Activated CD8-positive, alpha-beta T cell treated with anti-CD3 and anti-CD28 coated beads for 36 hours (primary cell): ENCODE measurements around the gene PCDH15. TPM values are rescaled to one million over a fixed set of nuclear protein-coding genes. Genes with fewer than 3 reads are reported as not detected.

Experiments used
- ATAC-seq: fragments of 200-7000 bp; cut with Tn5 transposase; one replicate; pipeline ENCODE4 v1.10.0; 2021; ENCODE audit warnings: mild to moderate bottlenecking, moderate library complexity
- CTCF ChIA-PET: fragments of 350-600 bp; sonication (Branson Sonifier 250); formaldehyde crosslinking; loops from one replicate; lab custom pipeline; 2021; ENCODE audit warnings: antibody characterized with exemption; lab: Charles Lee
- POLR2A ChIA-PET: fragments of 350-600 bp; sonication (Branson Sonifier 250); formaldehyde crosslinking; loops from one replicate; lab custom pipeline; 2021; ENCODE audit warnings: antibody characterized with exemption; lab: Charles Lee
- DNase-seq: peaks from one replicate; pipeline ENCODE4 v3.0.0-alpha.2; 2020
- H3K27ac Mint-ChIP-seq: one replicate; pipeline ENCODE4 v1.8.0; 2021; ENCODE audit warnings: mild to moderate bottlenecking, mixed read lengths
- H3K27me3 Mint-ChIP-seq: one replicate; pipeline ENCODE4 v1.8.0; 2021; ENCODE audit warnings: mixed read lengths
- H3K36me3 Mint-ChIP-seq: one replicate; pipeline ENCODE4 v1.8.0; 2021; ENCODE audit warnings: low read depth, mixed read lengths
- H3K4me1 Mint-ChIP-seq: one replicate; pipeline ENCODE4 v1.8.0; 2021; ENCODE audit warnings: low read depth, mixed read lengths
- H3K4me3 Mint-ChIP-seq: one replicate; pipeline ENCODE4 v1.8.0; 2021; ENCODE audit warnings: mild to moderate bottlenecking, moderate library complexity, mixed read lengths
- H3K9me3 Mint-ChIP-seq: one replicate; pipeline ENCODE4 v1.8.0; 2021; ENCODE audit warnings: mixed read lengths
- CTCF ChIP-seq: fragments of 200-600 bp; IDR thresholded peaks from one replicate; pipeline ENCODE4 v1.8.0; 2022; ENCODE audit warnings: antibody characterized with exemption, mild to moderate bottlenecking
- intact Hi-C: fragments of 100-400 bp; cut with micrococcal nuclease; formaldehyde crosslinking; loops from one replicate; pipeline ENCODE4 v1.10.0; 2022
- total RNA-seq, 2 experiments: library from RNA; stranded (reverse); gene quantifications; one replicate each; pipeline ENCODE4 v1.2.3, GENCODE V29; 2021

PCDH15 gene
- total RNA-seq, 2 experiments from 2014 or later: not detected

- CTCF ChIA-PET: interaction anchor here (0.6 kb wide), 1 partner anchor 38 kb away, joined by 3 read pairs; no protein-coding TSS in a partner anchor
- H3K36me3 Mint-ChIP-seq: no peaks in the 10 kb centered on the region
- POLR2A ChIA-PET: no interaction called here
Observed at GRCh38 chr10:53839440-53840039, 961.5 kb downstream of the PCDH15 start.

GRCh38 chr10:53836638-53837037 is 964.4 kb downstream of the PCDH15 start:
- Mint-ChIP-seq H3K27ac (no peak overlapping the region), H3K9me3 (peaks cover 2% of the 10 kb centered on the region), H3K27me3 (no peaks in the 10 kb centered on the region), H3K4me3 (no peak overlapping the region), H3K36me3 (no peaks in the 10 kb centered on the region), H3K4me1 (no peaks in the 10 kb centered on the region)
- intact Hi-C loops: no loop called here
- no peak for ATAC-seq
- CTCF ChIA-PET: no interaction called here
- DNase-seq: no peak
- no peak for TF ChIP-seq CTCF
- POLR2A ChIA-PET: no interaction called here

More at GRCh38 chr10:53839440-53840039, 961.5 kb downstream of the PCDH15 start:
- H3K4me1 Mint-ChIP-seq: no peaks in the 10 kb centered on the region
- H3K27ac Mint-ChIP-seq: no peak overlapping the region
- peaks cover 2% of the 10 kb centered on the region for H3K9me3 Mint-ChIP-seq
- intact Hi-C loops: no loop called here
- DNase-seq: no peak
- H3K27me3 Mint-ChIP-seq: no peaks in the 10 kb centered on the region
- TF ChIP-seq CTCF: no peak
- no peak for ATAC-seq
- H3K4me3 Mint-ChIP-seq: no peak overlapping the region

GRCh38 chr10:53833908-53834307 is 967.1 kb downstream of the PCDH15 start:
- POLR2A ChIA-PET: no interaction called here
- Mint-ChIP-seq H3K4me1 (no peaks in the 10 kb centered on the region), H3K27me3 (no peaks in the 10 kb centered on the region), H3K4me3 (no peak overlapping the region), H3K36me3 (no peaks in the 10 kb centered on the region), H3K9me3 (peaks cover 2% of the 10 kb centered on the region), H3K27ac (no peak overlapping the region)
- intact Hi-C loops: no loop called here
- ATAC-seq (no peak), DNase-seq (no peak)
- TF ChIP-seq CTCF: no peak
- CTCF ChIA-PET: no interaction called here

GRCh38 chr10:53827261-53827660 is 973.8 kb downstream of the PCDH15 start:
- Mint-ChIP-seq H3K27ac (no peak overlapping the region), H3K4me1 (no peaks in the 10 kb centered on the region), H3K27me3 (no peaks in the 10 kb centered on the region), H3K36me3 (no peaks in the 10 kb centered on the region), H3K9me3 (peaks cover 8% of the 10 kb centered on the region), H3K4me3 (no peak overlapping the region)
- intact Hi-C loops: no loop called here
- ATAC-seq (no peak), DNase-seq (no peak)
- ChIA-PET CTCF (no interaction called here), POLR2A (no interaction called here)
- no peak for TF ChIP-seq CTCF

- H3K36me3 Mint-ChIP-seq: no peaks in the 10 kb centered on the region
- DNase-seq: no peak
- TF ChIP-seq CTCF: no peak
- POLR2A ChIA-PET: no interaction called here
- H3K27ac Mint-ChIP-seq: no peak overlapping the region
- CTCF ChIA-PET: no interaction called here
- intact Hi-C loops: no loop called here
- H3K27me3 Mint-ChIP-seq: no peaks in the 10 kb centered on the region
- no peak for ATAC-seq
- peaks cover 3% of the 10 kb centered on the region for H3K9me3 Mint-ChIP-seq
- H3K4me1 Mint-ChIP-seq: no peaks in the 10 kb centered on the region
- H3K4me3 Mint-ChIP-seq: no peak overlapping the region
Observed at GRCh38 chr10:53808677-53809372, 992.2 kb downstream of the PCDH15 start.
